GM21825 (cell line): ENCODE results near the gene IKBKG.
"Not testable (repeated sequence)": the region's sequence is repeated elsewhere in the genome, so short reads cannot be mapped to it uniquely, and the experiment has no call there.

Experiments
- ATAC-seq: cut with Tn5 transposase; IDR thresholded peaks from one replicate; pipeline ENCODE4 v1.9.1; 2021; ENCODE audit warnings: mild to moderate bottlenecking, moderate library complexity; ENCODE audit not compliant: unreplicated experiment

The IKBKG gene

GRCh38 chrX:154525606-154526490 is 21.6 kb upstream of the IKBKG start:
- no peak for ATAC-seq

- no peak for ATAC-seq
Observed at GRCh38 chrX:154526901-154527675, 20.3 kb upstream of the IKBKG start.

GRCh38 chrX:154529206-154529612 is 18.2 kb upstream of the IKBKG start:
- ATAC-seq, result no peak

- no peak for ATAC-seq
Observed at GRCh38 chrX:154530286-154530685, 17.1 kb upstream of the IKBKG start.

GRCh38 chrX:154531626-154532025 is 15.8 kb upstream of the IKBKG start:
- ATAC-seq, result no peak

GRCh38 chrX:154532690-154533089 is 14.7 kb upstream of the IKBKG start:
- no peak for ATAC-seq

GRCh38 chrX:154534526-154535322 is 12.7 kb upstream of the IKBKG start:
- peak; percentile 90 for ATAC-seq

GRCh38 chrX:154535892-154536291 is 11.5 kb upstream of the IKBKG start:
- no peak for ATAC-seq

- no peak for ATAC-seq
Observed at GRCh38 chrX:154539077-154539476, 8.3 kb upstream of the IKBKG start.

GRCh38 chrX:154540365-154540764 is 7.1 kb upstream of the IKBKG start:
- not testable (repeated sequence) for ATAC-seq

- no peak for ATAC-seq
Observed at GRCh38 chrX:154540897-154541535, 6.4 kb upstream of the IKBKG start.

- ATAC-seq, result no peak
Observed at GRCh38 chrX:154541589-154541895, 5.9 kb upstream of the IKBKG start.

GRCh38 chrX:154541896-154542722 is 5.3 kb upstream of the IKBKG start:
- ATAC-seq, result no peak

GRCh38 chrX:154542723-154543424 is 4.5 kb upstream of the IKBKG start:
- no peak for ATAC-seq

GRCh38 chrX:154545673-154546274 is 1.6 kb upstream of the IKBKG start:
- ATAC-seq, result no peak

GRCh38 chrX:154546354-154547244 is 821 bp upstream of the IKBKG start, which contains the start of gene G6PD:
G6PD (minus strand) TSS chrX:154546846; CDS start chrX:154546155, 691 bp downstream.
- ATAC-seq, result peak; percentile 43

GRCh38 chrX:154548028-154548316 is 552 bp downstream of the IKBKG start:
- ATAC-seq, result no peak

GRCh38 chrX:154549766-154550165 is 2.3 kb downstream of the IKBKG start:
- ATAC-seq, result no peak
